HG03175 (cell line): ENCODE data around the gene OR8G5.

Experiments used
- ATAC-seq: cut with Tn5 transposase; IDR thresholded peaks from one replicate; pipeline ENCODE4 v1.9.1; 2021; ENCODE audit warnings: mild to moderate bottlenecking, moderate library complexity; ENCODE audit not compliant: unreplicated experiment

OR8G5 gene

GRCh38 chr11:124285610-124286344, 29.6 kb downstream of the OR8G5 start:
- no peak for ATAC-seq

GRCh38 chr11:124294687-124295086, 38.5 kb downstream of the OR8G5 start:
- no peak for ATAC-seq

- ATAC-seq: no peak
Observed at GRCh38 chr11:124296016-124296415, 39.8 kb downstream of the OR8G5 start.

GRCh38 chr11:124297921-124298320, 41.7 kb downstream of the OR8G5 start:
- no peak for ATAC-seq

- no peak for ATAC-seq
Observed at GRCh38 chr11:124301548-124301947, 45.4 kb downstream of the OR8G5 start.

GRCh38 chr11:124302347-124303125, 46.4 kb downstream of the OR8G5 start:
- no peak for ATAC-seq

- ATAC-seq: no peak
Observed at GRCh38 chr11:124307093-124307492, 50.9 kb downstream of the OR8G5 start.

GRCh38 chr11:124310721-124311120, 54.5 kb downstream of the OR8G5 start:
- ATAC-seq: no peak

- ATAC-seq: no peak
Observed at GRCh38 chr11:124311269-124311668, 55.1 kb downstream of the OR8G5 start.

- no peak for ATAC-seq
Observed at GRCh38 chr11:124311670-124312069, 55.5 kb downstream of the OR8G5 start.

- no peak for ATAC-seq
Observed at GRCh38 chr11:124313131-124313530, 57.0 kb downstream of the OR8G5 start.

- no peak for ATAC-seq
Observed at GRCh38 chr11:124313849-124314248, 57.7 kb downstream of the OR8G5 start, which contains the start of gene OR8D1. Gene OR8D1 (minus strand): TSS chr11:124313949. CDS start chr11:124310766, 3,183 bp downstream.

GRCh38 chr11:124315052-124315451, 58.9 kb downstream of the OR8G5 start:
- no peak for ATAC-seq
